Nephron progenitor cell (in vitro differentiated cells): ENCODE measurements around the gene HLCS.

Experiments used
- DNase-seq: peaks from one replicate; pipeline ENCODE4 v3.0.0; 2021
- H3K27ac Mint-ChIP-seq: 2 replicates; pipeline ENCODE4 v1.8.0; 2021; ENCODE audit warnings: mild to moderate bottlenecking, moderate library complexity, mixed read lengths
- H3K27me3 Mint-ChIP-seq: 2 replicates; pipeline ENCODE4 v1.8.0; 2021; ENCODE audit warnings: mild to moderate bottlenecking, low read depth, mixed read lengths; ENCODE audit not compliant: poor library complexity
- H3K36me3 Mint-ChIP-seq: 2 replicates; pipeline ENCODE4 v1.8.0; 2021; ENCODE audit warnings: low read depth, mixed read lengths
- H3K4me1 Mint-ChIP-seq: 2 replicates; pipeline ENCODE4 v1.8.0; 2021; ENCODE audit warnings: mixed read lengths
- H3K4me3 Mint-ChIP-seq: 2 replicates; pipeline ENCODE4 v1.8.0; 2021; ENCODE audit warnings: mild to moderate bottlenecking, moderate library complexity, mixed read lengths
- H3K9me3 Mint-ChIP-seq: 2 replicates; pipeline ENCODE4 v1.8.0; 2021; ENCODE audit warnings: mild to moderate bottlenecking, moderate library complexity, mixed read lengths
- TF ChIP-seq, protein P1 (sequence below): fragments of 200-600 bp; sonication (generic); IDR thresholded peaks from 2 replicates; pipeline ENCODE4 v1.5.0; 2021; ENCODE audit warnings: antibody characterized with exemption

The HLCS gene

GRCh38 chr21:36717976-36718375 lies 248.5 kb downstream of the HLCS start:
- Mint-ChIP-seq H3K9me3 (no peaks in the 10 kb centered on the region), H3K27me3 (peaks cover 31% of the 10 kb centered on the region), H3K4me3 (no peak overlapping the region), H3K36me3 (no peaks in the 10 kb centered on the region), H3K27ac (no peak overlapping the region), H3K4me1 (peaks cover 39% of the 10 kb centered on the region)
- TF ChIP-seq, protein P1, sequence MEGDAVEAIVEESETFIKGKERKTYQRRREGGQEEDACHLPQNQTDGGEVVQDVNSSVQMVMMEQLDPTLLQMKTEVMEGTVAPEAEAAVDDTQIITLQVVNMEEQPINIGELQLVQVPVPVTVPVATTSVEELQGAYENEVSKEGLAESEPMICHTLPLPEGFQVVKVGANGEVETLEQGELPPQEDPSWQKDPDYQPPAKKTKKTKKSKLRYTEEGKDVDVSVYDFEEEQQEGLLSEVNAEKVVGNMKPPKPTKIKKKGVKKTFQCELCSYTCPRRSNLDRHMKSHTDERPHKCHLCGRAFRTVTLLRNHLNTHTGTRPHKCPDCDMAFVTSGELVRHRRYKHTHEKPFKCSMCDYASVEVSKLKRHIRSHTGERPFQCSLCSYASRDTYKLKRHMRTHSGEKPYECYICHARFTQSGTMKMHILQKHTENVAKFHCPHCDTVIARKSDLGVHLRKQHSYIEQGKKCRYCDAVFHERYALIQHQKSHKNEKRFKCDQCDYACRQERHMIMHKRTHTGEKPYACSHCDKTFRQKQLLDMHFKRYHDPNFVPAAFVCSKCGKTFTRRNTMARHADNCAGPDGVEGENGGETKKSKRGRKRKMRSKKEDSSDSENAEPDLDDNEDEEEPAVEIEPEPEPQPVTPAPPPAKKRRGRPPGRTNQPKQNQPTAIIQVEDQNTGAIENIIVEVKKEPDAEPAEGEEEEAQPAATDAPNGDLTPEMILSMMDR, result no peak
- DNase-seq, result no peak

DNA sequence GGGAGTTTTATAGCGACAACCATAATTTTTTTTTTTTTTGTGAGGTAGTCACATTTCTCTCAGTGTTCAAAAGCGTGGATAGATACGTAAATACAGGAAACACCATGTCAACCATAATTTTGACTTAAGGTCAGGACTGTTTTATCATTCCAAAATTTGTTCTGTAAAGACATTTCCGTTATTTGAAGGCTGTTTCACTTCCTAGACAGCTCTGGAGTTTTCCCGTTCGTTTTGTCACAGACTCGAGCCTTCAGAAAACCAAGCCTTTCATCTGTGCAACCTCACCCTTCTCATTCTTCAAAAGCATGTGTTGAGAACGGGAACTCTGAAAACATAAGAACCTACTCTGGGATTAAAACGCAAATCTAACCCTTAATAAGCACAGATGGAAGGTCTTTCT lies 249.6 kb downstream of the HLCS start:
- Mint-ChIP-seq H3K4me3 (no peak overlapping the region), H3K27me3 (peaks cover 40% of the 10 kb centered on the region)
- TF ChIP-seq, protein P1, result no peak

GRCh38 chr21:36716387-36716786 lies 250.1 kb downstream of the HLCS start:
- H3K27me3 Mint-ChIP-seq, result peaks cover 45% of the 10 kb centered on the region
- H3K27ac Mint-ChIP-seq, result no peak overlapping the region
- peaks cover 33% of the 10 kb centered on the region for H3K4me1 Mint-ChIP-seq
- H3K9me3 Mint-ChIP-seq, result no peaks in the 10 kb centered on the region
- H3K36me3 Mint-ChIP-seq, result no peaks in the 10 kb centered on the region
- TF ChIP-seq, protein P1, result no peak
- no peak for DNase-seq
- H3K4me3 Mint-ChIP-seq, result no peak overlapping the region

More for the DNA sequence above, 249.6 kb downstream of the HLCS start:
- Mint-ChIP-seq H3K9me3 (no peaks in the 10 kb centered on the region), H3K27ac (no peak overlapping the region), H3K36me3 (no peaks in the 10 kb centered on the region), H3K4me1 (peaks cover 33% of the 10 kb centered on the region)
- no peak for DNase-seq

DNA sequence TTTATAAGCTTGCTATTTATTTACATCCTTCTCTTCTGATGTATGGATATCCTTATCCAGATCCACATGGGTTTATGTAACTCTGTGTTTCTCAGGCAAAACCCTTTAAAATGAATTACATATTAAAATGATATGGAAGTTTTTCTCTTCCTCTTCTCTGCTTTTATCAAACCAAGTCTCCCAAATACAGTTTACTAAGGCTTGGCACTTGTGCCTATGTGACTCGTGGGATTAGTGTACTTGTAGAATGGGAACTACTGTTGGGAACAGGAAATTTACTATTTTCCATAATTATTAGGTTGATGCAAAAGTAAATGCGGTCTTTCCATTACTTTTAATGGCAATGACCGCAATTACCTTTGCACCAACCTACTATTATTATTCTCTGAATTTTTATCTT lies 252.7 kb downstream of the HLCS start:
- no peak overlapping the region for H3K27ac Mint-ChIP-seq
- no peak for DNase-seq
- peaks cover 38% of the 10 kb centered on the region for H3K4me1 Mint-ChIP-seq
- no peaks in the 10 kb centered on the region for H3K9me3 Mint-ChIP-seq
- H3K27me3 Mint-ChIP-seq, result peaks cover 65% of the 10 kb centered on the region
- no peaks in the 10 kb centered on the region for H3K36me3 Mint-ChIP-seq
- TF ChIP-seq, protein P1, result no peak
- H3K4me3 Mint-ChIP-seq, result no peak overlapping the region

DNA sequence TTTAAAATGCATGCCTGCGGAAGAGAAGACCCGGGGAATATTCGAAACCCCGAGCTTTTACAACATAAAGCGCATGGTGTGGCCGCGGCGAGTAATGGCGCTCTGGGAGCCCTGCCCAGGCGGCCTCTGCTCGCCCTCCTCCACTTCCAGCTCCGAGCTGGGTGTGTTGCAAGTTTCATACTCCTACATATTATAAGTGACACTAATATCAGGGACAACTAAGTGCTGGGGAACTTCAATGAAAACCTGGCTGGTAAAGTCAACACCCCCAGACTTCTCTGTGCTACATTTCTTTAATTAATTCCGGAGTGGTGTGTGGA lies 255.8 kb downstream of the HLCS start:
- no peak for DNase-seq
- Mint-ChIP-seq H3K4me3 (peak overlapping the region; percentile 69), H3K4me1 (peaks cover 36% of the 10 kb centered on the region), H3K27me3 (peaks cover 94% of the 10 kb centered on the region), H3K9me3 (no peaks in the 10 kb centered on the region), H3K27ac (no peak overlapping the region), H3K36me3 (no peaks in the 10 kb centered on the region)
- TF ChIP-seq, protein P1, result no peak

GRCh38 chr21:36709868-36710728 lies 256.4 kb downstream of the HLCS start:
- no peak for DNase-seq
- H3K9me3 Mint-ChIP-seq, result no peaks in the 10 kb centered on the region
- TF ChIP-seq, protein P1, result no peak
- peaks cover 42% of the 10 kb centered on the region for H3K4me1 Mint-ChIP-seq
- H3K27me3 Mint-ChIP-seq, result peaks cover 94% of the 10 kb centered on the region
- no peak overlapping the region for H3K27ac Mint-ChIP-seq
- H3K36me3 Mint-ChIP-seq, result no peaks in the 10 kb centered on the region
- H3K4me3 Mint-ChIP-seq, result peak overlapping the region; percentile 69
